ENCODE measurements around the gene NECAB3.

The NECAB3 gene

GRCh38 chr20:33664762-33665144 lies 9.5 kb downstream of the NECAB3 start:
- no peaks in the 10 kb centered on the region for H3K9me2 ChIP-seq (ENCODE audit: low read depth, low read length)
- H3K4me1 ChIP-seq (ENCODE audit: insufficient read depth, low read length, severe bottlenecking): peaks cover 79% of the 10 kb centered on the region
- H3K9ac ChIP-seq (ENCODE audit: low read length): peak overlapping the region; percentile 86
- no peaks in the 10 kb centered on the region for H4K20me1 ChIP-seq (ENCODE audit: insufficient read depth, low read length)
- peak overlapping the region; percentile 70 for H3K4me3 ChIP-seq (ENCODE audit: low read depth, low read length, poor library complexity, severe bottlenecking)
- H3F3A ChIP-seq (ENCODE audit: insufficient read depth, low read length): no peaks in the 10 kb centered on the region
- H3K79me2 ChIP-seq (ENCODE audit: insufficient read depth, low read length): no peaks in the 10 kb centered on the region
- H3K36me3 ChIP-seq (ENCODE audit: insufficient read depth, low read length): peaks cover 48% of the 10 kb centered on the region
- no peak overlapping the region for H2AFZ ChIP-seq (ENCODE audit: low read length)
- no peaks in the 10 kb centered on the region for H3K27me3 ChIP-seq (ENCODE audit: insufficient read depth, low read length)
- TF ChIP-seq CTCF (IDR thresholded peaks at IDR 0.05; ENCODE audit: low read length) (no peak), EZH2 (IDR thresholded peaks at IDR 0.05; ENCODE audit: borderline replicate concordance, low read length) (no peak)
- no peaks in the 10 kb centered on the region for H3K9me3 ChIP-seq (ENCODE audit: low read length)
- peak overlapping the region; percentile 79 for H3K27ac ChIP-seq (ENCODE audit: low read depth, low read length, poor library complexity, severe bottlenecking)
- H3K4me2 ChIP-seq (ENCODE audit: low read length): peak overlapping the region; percentile 85

GRCh38 chr20:33664085-33664761 lies 10.0 kb downstream of the NECAB3 start:
- H3K4me2 ChIP-seq (ENCODE audit: low read length): peak overlapping the region; percentile 85
- H3K36me3 ChIP-seq (ENCODE audit: insufficient read depth, low read length): peaks cover 48% of the 10 kb centered on the region
- H3K4me1 ChIP-seq (ENCODE audit: insufficient read depth, low read length, severe bottlenecking): peaks cover 73% of the 10 kb centered on the region
- no peaks in the 10 kb centered on the region for H3F3A ChIP-seq (ENCODE audit: insufficient read depth, low read length)
- H3K27me3 ChIP-seq (ENCODE audit: insufficient read depth, low read length): no peaks in the 10 kb centered on the region
- peak overlapping the region; percentile 70 for H3K4me3 ChIP-seq (ENCODE audit: low read depth, low read length, poor library complexity, severe bottlenecking)
- no peaks in the 10 kb centered on the region for H3K9me3 ChIP-seq (ENCODE audit: low read length)
- H4K20me1 ChIP-seq (ENCODE audit: insufficient read depth, low read length): no peaks in the 10 kb centered on the region
- no peaks in the 10 kb centered on the region for H3K79me2 ChIP-seq (ENCODE audit: insufficient read depth, low read length)
- H3K9me2 ChIP-seq (ENCODE audit: low read depth, low read length): no peaks in the 10 kb centered on the region
- H2AFZ ChIP-seq (ENCODE audit: low read length): no peak overlapping the region
- H3K9ac ChIP-seq (ENCODE audit: low read length): peak overlapping the region; percentile 86
- peak overlapping the region; percentile 79 for H3K27ac ChIP-seq (ENCODE audit: low read depth, low read length, poor library complexity, severe bottlenecking)
- TF ChIP-seq CTCF (IDR thresholded peaks at IDR 0.05; ENCODE audit: low read length) (no peak), EZH2 (IDR thresholded peaks at IDR 0.05; ENCODE audit: borderline replicate concordance, low read length) (no peak)

- no peaks in the 10 kb centered on the region for H3K27me3 ChIP-seq (ENCODE audit: insufficient read depth, low read length)
- H3K9me2 ChIP-seq (ENCODE audit: low read depth, low read length): no peaks in the 10 kb centered on the region
- peaks cover 48% of the 10 kb centered on the region for H3K36me3 ChIP-seq (ENCODE audit: insufficient read depth, low read length)
- peak overlapping the region; percentile 79 for H3K27ac ChIP-seq (ENCODE audit: low read depth, low read length, poor library complexity, severe bottlenecking)
- H2AFZ ChIP-seq (ENCODE audit: low read length): no peak overlapping the region
- H3K4me1 ChIP-seq (ENCODE audit: insufficient read depth, low read length, severe bottlenecking): peaks cover 65% of the 10 kb centered on the region
- H4K20me1 ChIP-seq (ENCODE audit: insufficient read depth, low read length): no peaks in the 10 kb centered on the region
- peak overlapping the region; percentile 85 for H3K4me2 ChIP-seq (ENCODE audit: low read length)
- peak overlapping the region; percentile 70 for H3K4me3 ChIP-seq (ENCODE audit: low read depth, low read length, poor library complexity, severe bottlenecking)
- H3K79me2 ChIP-seq (ENCODE audit: insufficient read depth, low read length): no peaks in the 10 kb centered on the region
- H3F3A ChIP-seq (ENCODE audit: insufficient read depth, low read length): no peaks in the 10 kb centered on the region
- no peaks in the 10 kb centered on the region for H3K9me3 ChIP-seq (ENCODE audit: low read length)
- H3K9ac ChIP-seq (ENCODE audit: low read length): peak overlapping the region; percentile 86
- TF ChIP-seq CTCF (IDR thresholded peaks at IDR 0.05; ENCODE audit: low read length) (no peak), EZH2 (IDR thresholded peaks at IDR 0.05; ENCODE audit: borderline replicate concordance, low read length) (no peak)
Observed at GRCh38 chr20:33663161-33664084, 10.8 kb downstream of the NECAB3 start.
